ENCODE data around the gene UBE2H. TPM values are rescaled to one million over a fixed set of nuclear protein-coding genes. Genes with fewer than 3 reads are reported as not detected.

UBE2H gene
- total RNA-seq, 2 experiments from 2014 or later, result 52.1 to 52.5 TPM

DNA sequence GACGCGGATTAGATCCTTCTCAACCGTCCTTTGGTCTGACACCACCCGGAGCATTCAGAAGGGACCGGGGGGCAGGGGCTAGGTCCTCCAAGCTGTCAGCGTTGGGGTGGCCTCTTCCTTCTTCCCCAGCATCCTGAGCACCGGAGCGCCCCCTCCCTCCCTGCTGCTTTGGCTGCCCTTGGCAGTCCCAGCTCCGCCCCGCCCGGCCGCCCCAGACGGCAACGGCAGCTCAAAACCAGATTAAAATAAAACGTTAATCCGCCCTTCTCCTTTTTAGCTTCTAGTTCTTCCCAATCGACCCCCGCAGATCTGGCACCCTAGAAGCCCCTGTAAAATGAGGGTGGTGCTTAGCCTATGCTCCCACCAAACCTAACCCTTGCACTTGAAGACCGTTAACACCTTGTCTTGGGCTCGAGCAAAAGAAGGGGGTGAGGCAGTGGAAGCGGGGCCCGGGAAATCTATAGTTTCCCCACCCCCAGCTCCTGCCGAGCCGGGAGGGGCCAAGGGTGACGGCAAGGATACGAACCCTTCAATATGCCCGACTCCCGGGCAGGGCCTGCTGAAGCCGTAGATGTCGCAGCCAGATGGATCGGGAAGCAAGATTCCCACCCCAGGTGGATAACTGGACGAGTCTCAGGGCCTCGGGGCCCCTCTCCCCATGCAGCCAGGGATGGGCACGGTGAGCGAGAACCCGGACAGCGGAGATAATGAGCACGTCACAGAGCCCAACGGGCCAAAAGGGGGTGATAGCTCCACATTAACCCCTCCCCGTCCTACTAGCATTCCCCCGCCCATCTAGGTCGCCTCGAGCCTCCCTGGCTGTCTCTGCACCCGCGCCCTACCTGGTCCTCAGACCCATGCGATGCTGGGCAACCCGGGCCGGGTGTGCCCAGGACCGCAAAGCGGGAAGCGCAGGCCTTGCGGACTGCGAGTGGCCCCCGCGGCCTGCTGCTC is 171.5 kb downstream of the UBE2H start:
- intact Hi-C loops (cut with DNase I, micrococcal nuclease), result no loop called here
- no peak for TF ChIP-seq CTCF (IDR thresholded peaks at IDR 0.05)
- Histone ChIP-seq H3K4me3 (ENCODE audit: low read length) (peak overlapping the region; percentile 55), H3K36me3 (ENCODE audit: insufficient read depth, low read length) (no peaks in the 10 kb centered on the region), H3K9me3 (ENCODE audit: control insufficient read depth in 1 of 2, insufficient read depth in 1 of 2, low read length in 2 of 2) (peaks cover 0 to 62% of the 10 kb centered on the region in 2 experiments), H3K27me3 (ENCODE audit: control insufficient read depth in 1 of 2, insufficient read depth in 2 of 2, low read length in 2 of 2) (peaks cover 75 to 92% of the 10 kb centered on the region in 2 experiments), H3K4me1 (ENCODE audit: insufficient read depth, low read length) (peaks cover 82% of the 10 kb centered on the region), H3K27ac (ENCODE audit: low read depth in 1 of 2, low read length in 2 of 2) (no peak overlapping the region)
- peaks cover 68% of the 10 kb centered on the region for H3K27me3 Mint-ChIP-seq
- no peaks in the 10 kb centered on the region for H3K9me3 Mint-ChIP-seq
- ChIA-PET POLR2A (interaction anchor here (0.5 to 1.0 kb wide), 4 partner anchors 20 to 674 kb away, joined by 3 to 4 read pairs (median 4); partner anchors contain the start of gene ZC3HC1), CTCF (no interaction called here)
- no peak for ATAC-seq (ENCODE audit: poor library complexity)
- no peak overlapping the region for H3K27ac Mint-ChIP-seq
- H3K4me3 Mint-ChIP-seq, result peak overlapping the region; percentile 88
- peak in 3 of 14 experiments; percentile 26 to 38 (median 34) for DNase-seq
- H3K4me1 Mint-ChIP-seq (ENCODE audit: low read depth), result peaks cover 59% of the 10 kb centered on the region
- H3K36me3 Mint-ChIP-seq (ENCODE audit: low read depth), result no peaks in the 10 kb centered on the region

Other genes with a start within 250 kb of the UBE2H start
- gene ZC3HC1, start 98.4 kb upstream of the UBE2H start, total RNA-seq, result 1 to 10 TPM; 5.7 to 7.2 TPM
- 1 to 10 TPM; 7.0 to 8.8 TPM for gene KLHDC10, start 117.6 kb upstream of the UBE2H start, total RNA-seq

Data from CD4-positive, alpha-beta T cell (primary cell).